OCI-LY7 (cell line): ENCODE measurements around the gene ARHGEF25.

Source experiments
- CTCF ChIP-seq: fragments of 200-600 bp; sonication (generic); conservative IDR thresholded peaks from 2 replicates; pipeline ENCODE4 v1.5.1; 2014; ENCODE audit warnings: mild to moderate bottlenecking, antibody characterized with exemption, low read length, moderate library complexity, mixed read lengths
- EZH2phosphoT487 ChIP-seq: fragments of 200-600 bp; sonication (generic); IDR thresholded peaks from 2 replicates; pipeline ENCODE4 v1.6.1; 2018; ENCODE audit warnings: low read depth, borderline replicate concordance, mild to moderate bottlenecking, mixed run types, antibody characterized with exemption, low read length, moderate library complexity, mixed read lengths

- no peak for TF ChIP-seq CTCF
- no peak for TF ChIP-seq EZH2phosphoT487
Observed at GRCh38 chr12:57609101-57609780, 2.0 kb upstream of the ARHGEF25 start.
